Breast epithelium (tissue), 4 donors: ENCODE results near the gene MUC4. TPM values are rescaled to one million over a fixed set of nuclear protein-coding genes. Genes with fewer than 3 reads are reported as not detected.
"Not testable (repeated sequence)": the region's sequence is repeated elsewhere in the genome, so short reads cannot be mapped to it uniquely, and the experiment has no call there.

Experiments
- DNase-seq, 2 donors: peaks; one replicate each; pipeline ENCODE4 v3.0.0-alpha.2; 2019; ENCODE audit warnings: low spot score in 2 of 2
- H3K27ac ChIP-seq, 2 donors: fragments of 200-600 bp; sonication (generic) in 1 of 2; one replicate each; pipeline ENCODE4 v1.5.1; 2016 to 2019; ENCODE audit warnings: mild to moderate bottlenecking in 1 of 2
- H3K27me3 ChIP-seq, 2 donors: fragments of 200-600 bp; sonication (generic) in 1 of 2; one replicate each; pipeline versions ENCODE4 v1.5.1 to v1.6.0; 2017 to 2019; ENCODE audit warnings: control low read depth in 1 of 2, mild to moderate bottlenecking in 1 of 2
- H3K36me3 ChIP-seq: fragments of 200-600 bp; one replicate; pipeline ENCODE4 v1.5.1; 2019
- H3K4me1 ChIP-seq, 2 donors: fragments of 200-600 bp; sonication (generic); one replicate each; pipeline ENCODE4 v1.5.1; 2016 to 2019; ENCODE audit warnings: control low read depth in 1 of 2
- H3K4me3 ChIP-seq, 3 donors: fragments of 200-600 bp; sonication (generic); 1 replicate in 2 of 3; 2 replicates in 1 of 3; pipeline ENCODE4 v1.5.1; 2016 to 2019; ENCODE audit warnings: mild to moderate bottlenecking in 3 of 3, moderate library complexity in 2 of 3
- H3K9me3 ChIP-seq, 2 donors: fragments of 200-600 bp; sonication (generic) in 1 of 2; one replicate each; pipeline ENCODE4 v1.5.1; 2016 to 2019; ENCODE audit warnings: control low read depth in 1 of 2
- CTCF ChIP-seq, 3 donors: fragments of 450-650 bp; IDR thresholded peaks; one replicate each; pipeline ENCODE4 v1.5.1; 2016 to 2017; ENCODE audit warnings: antibody characterized with exemption in 3 of 3, mild to moderate bottlenecking in 3 of 3, moderate library complexity in 3 of 3
- POLR2A ChIP-seq: fragments of 450-650 bp; IDR thresholded peaks from one replicate; pipeline ENCODE4 v1.6.1; 2016; ENCODE audit warnings: antibody characterized with exemption, mild to moderate bottlenecking, moderate library complexity
- POLR2AphosphoS5 ChIP-seq, 3 donors: sonication (generic); formaldehyde crosslinking; IDR thresholded peaks; one replicate each; pipeline ENCODE4 v1.6.1; 2017; ENCODE audit warnings: antibody characterized with exemption in 3 of 3
- intact Hi-C: fragments of 100-400 bp; cut with DNase I; formaldehyde crosslinking; loops from one replicate; pipeline ENCODE4 v1.15.1; 2023; ENCODE audit warnings: low total_unique reads
- total RNA-seq, 3 donors: library from RNA; depleted of rRNA; stranded (reverse); fragments of >200 nt; gene quantifications; one replicate each; pipeline ENCODE4 v1.1.0, GENCODE V29; 2016

The MUC4 gene
- total RNA-seq, 3 donors from 2014 or later, result under 0.01 to 1.3 TPM; not detected in 1

DNA sequence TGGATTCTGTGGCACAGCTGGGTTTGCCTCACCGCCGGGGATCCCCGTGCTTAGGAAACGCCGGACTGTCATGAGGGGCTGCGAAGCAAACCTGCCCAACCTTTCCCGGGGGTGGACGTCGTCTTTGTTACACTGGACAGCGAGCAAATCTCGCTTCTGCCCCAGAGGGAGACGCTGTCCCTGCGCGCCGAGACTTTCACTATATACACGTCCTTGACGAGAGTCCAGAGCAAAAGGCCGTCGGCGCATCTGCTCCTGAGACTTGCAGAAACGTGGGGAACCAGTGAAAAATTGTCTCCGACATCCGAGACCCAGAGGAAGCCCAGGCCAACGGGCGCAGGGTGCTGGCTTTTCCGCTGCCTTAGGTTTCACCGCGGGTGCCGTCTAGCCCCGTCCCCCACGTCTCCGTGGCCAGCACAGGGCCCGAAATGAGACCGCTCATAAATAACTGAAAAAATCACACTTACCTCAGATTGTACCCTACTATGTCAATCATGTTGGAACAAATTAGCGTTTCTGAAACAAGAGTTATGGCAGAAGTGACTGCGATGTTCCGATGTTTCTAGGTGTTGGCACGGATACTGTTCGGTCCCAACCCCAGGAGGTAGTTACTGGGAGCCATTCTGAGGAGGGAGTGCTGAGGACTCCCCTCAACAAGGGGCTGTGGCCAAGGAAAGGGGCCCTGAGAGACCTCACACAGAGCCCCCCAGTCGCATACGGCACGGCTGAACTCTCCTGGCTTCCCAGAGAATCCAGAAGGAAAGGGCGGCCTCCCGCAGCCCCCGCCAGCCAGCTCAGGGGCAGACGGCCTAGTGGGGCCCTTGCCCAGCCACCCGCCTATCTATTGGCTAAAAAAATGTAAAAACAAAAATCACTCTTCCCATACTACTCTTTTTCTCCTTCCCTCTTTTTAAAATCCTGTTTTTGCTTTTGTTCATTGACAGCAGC is 14.4 kb upstream of the MUC4 start:
- Histone ChIP-seq H3K27me3 (no peaks in the 10 kb centered on the region), H3K9me3 (no peaks in the 10 kb centered on the region), H3K27ac (no peak overlapping the region), H3K4me3 (no peak overlapping the region), H3K36me3 (no peaks in the 10 kb centered on the region), H3K4me1 (peaks cover 0 to 5% of the 10 kb centered on the region in 2 donors)
- TF ChIP-seq CTCF (IDR thresholded peaks at IDR 0.05) (no peak), POLR2A (no peak), POLR2AphosphoS5 (IDR thresholded peaks at IDR 0.05) (no peak)
- intact Hi-C loops, result loop anchor here (5.0 kb wide), 1 partner anchor 134 kb away; no protein-coding TSS in a partner anchor
- no peak for DNase-seq

DNA sequence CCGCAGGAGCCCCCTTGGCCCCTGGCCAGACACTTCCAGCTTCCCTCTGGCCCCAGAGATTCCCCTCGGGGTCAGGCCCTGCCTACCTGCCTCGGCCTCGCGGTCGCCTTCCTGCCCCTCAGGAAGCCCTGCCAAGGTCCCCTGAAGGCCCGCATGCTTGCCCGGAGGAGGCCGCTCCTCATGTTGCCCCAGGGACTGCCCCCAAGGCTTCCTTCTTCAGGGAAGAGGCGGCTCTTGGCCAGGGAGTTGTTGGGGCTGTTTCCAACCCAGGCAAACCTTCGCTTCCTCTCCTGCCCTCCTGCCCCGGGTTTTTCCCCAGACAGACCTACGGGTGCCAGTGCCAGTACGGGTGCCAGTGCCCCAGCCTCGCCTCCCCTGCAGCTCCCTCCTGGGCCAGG is 13.5 kb upstream of the MUC4 start:
- Histone ChIP-seq H3K4me3 (no peak overlapping the region), H3K4me1 (peaks cover 0 to 5% of the 10 kb centered on the region in 2 donors), H3K9me3 (no peaks in the 10 kb centered on the region), H3K27me3 (no peaks in the 10 kb centered on the region), H3K36me3 (no peaks in the 10 kb centered on the region), H3K27ac (no peak overlapping the region)
- DNase-seq, result no peak
- intact Hi-C loops, result loop anchor here (5.0 kb wide), 1 partner anchor 133 kb away; no protein-coding TSS in a partner anchor
- TF ChIP-seq POLR2AphosphoS5 (IDR thresholded peaks at IDR 0.05) (no peak), CTCF (IDR thresholded peaks at IDR 0.05) (no peak), POLR2A (no peak)

- intact Hi-C loops, result loop anchor here (5.0 kb wide), 1 partner anchor 132 kb away; no protein-coding TSS in a partner anchor
- not testable (repeated sequence) for H3K27ac ChIP-seq, H3K36me3 ChIP-seq, H3K9me3 ChIP-seq, H3K27me3 ChIP-seq, H3K4me3 ChIP-seq, H3K4me1 ChIP-seq, DNase-seq
These were observed 12.9 kb upstream of the MUC4 start for GRCh38 chr3:195824425-195825190.

DNA sequence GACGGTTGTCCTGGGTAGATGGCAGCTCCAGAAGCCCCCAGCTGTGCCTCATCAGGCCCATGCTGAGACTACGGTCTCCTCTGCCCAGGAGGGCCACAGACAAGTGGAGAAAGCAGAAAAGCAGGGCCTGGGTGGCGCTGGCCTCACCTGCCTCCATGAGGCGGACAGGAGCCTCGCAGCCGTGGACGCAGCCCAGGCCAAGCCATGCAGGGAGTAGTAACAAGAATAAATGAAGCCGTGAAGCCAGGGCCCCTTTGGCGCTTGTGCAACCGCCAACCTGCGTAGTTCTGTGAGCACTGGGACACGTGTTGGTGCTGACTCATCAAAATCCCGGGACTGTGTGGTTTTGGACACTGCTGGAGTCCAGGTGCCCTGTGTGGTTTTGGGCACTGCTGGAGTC is 12.3 kb upstream of the MUC4 start:
- H3K27ac ChIP-seq, result peak overlapping the region in 1 of 2 donors; percentile 2
- intact Hi-C loops, result no loop called here
- TF ChIP-seq POLR2AphosphoS5 (IDR thresholded peaks at IDR 0.05) (peak in 1 of 3 donors; percentile 22), POLR2A (no peak)

DNA sequence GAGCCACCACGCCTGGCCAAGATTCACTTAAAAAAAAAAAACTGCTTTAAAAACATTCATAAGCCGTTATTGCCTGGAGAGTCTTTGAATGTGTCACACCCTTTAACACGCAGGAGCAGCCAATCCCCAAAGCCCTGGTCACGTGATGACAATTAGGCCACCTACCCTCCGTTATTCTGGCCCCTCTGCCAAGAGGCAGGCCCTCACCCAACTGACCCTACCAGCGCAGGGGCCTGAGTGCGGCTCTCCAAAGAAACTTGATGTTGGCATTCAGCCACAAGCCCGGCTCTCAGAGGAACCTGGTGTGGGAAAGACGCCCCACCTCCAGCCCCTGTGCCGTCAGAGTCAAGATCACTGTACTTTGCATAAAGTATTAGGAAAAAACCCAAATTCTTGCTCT is 11.6 kb upstream of the MUC4 start:
- no peak for DNase-seq
- Histone ChIP-seq H3K4me1 (peaks cover 0 to 5% of the 10 kb centered on the region in 2 donors), H3K27ac (no peak overlapping the region), H3K9me3 (no peaks in the 10 kb centered on the region), H3K27me3 (peaks cover 0 to 3% of the 10 kb centered on the region in 2 donors), H3K4me3 (no peak overlapping the region), H3K36me3 (no peaks in the 10 kb centered on the region)
- intact Hi-C loops, result no loop called here
- no peak for TF ChIP-seq POLR2AphosphoS5 (IDR thresholded peaks at IDR 0.05)
- TF ChIP-seq POLR2A, result no peak
- no peak for TF ChIP-seq CTCF (IDR thresholded peaks at IDR 0.05)

More for the DNA sequence above, 12.3 kb upstream of the MUC4 start:
- H3K36me3 ChIP-seq, result no peaks in the 10 kb centered on the region
- no peaks in the 10 kb centered on the region for H3K9me3 ChIP-seq
- DNase-seq, result peak; percentile 55 to 73
- H3K4me1 ChIP-seq, result peaks cover 0 to 5% of the 10 kb centered on the region in 2 donors
- H3K4me3 ChIP-seq, result no peak overlapping the region
- peaks cover 0 to 3% of the 10 kb centered on the region in 2 donors for H3K27me3 ChIP-seq
